A549 treated with Hydrocortisone at 1 μM for 4 hours (cell line): Measurements from ENCODE around the gene IRF4. TPM values are rescaled to one million over a fixed set of nuclear protein-coding genes. Genes with fewer than 3 reads are reported as not detected.

Source experiments
- total RNA-seq: library from RNA; stranded (reverse); fragments of 200-300 nt; extraction: Qiagen RNA extraction; gene quantifications from 5 replicates; pipeline ENCODE4 v1.2.3, GENCODE V29; 2022

Gene IRF4
- total RNA-seq = 0.25 to 0.51 TPM (median 0.25 TPM) in 5 replicates

DNA sequence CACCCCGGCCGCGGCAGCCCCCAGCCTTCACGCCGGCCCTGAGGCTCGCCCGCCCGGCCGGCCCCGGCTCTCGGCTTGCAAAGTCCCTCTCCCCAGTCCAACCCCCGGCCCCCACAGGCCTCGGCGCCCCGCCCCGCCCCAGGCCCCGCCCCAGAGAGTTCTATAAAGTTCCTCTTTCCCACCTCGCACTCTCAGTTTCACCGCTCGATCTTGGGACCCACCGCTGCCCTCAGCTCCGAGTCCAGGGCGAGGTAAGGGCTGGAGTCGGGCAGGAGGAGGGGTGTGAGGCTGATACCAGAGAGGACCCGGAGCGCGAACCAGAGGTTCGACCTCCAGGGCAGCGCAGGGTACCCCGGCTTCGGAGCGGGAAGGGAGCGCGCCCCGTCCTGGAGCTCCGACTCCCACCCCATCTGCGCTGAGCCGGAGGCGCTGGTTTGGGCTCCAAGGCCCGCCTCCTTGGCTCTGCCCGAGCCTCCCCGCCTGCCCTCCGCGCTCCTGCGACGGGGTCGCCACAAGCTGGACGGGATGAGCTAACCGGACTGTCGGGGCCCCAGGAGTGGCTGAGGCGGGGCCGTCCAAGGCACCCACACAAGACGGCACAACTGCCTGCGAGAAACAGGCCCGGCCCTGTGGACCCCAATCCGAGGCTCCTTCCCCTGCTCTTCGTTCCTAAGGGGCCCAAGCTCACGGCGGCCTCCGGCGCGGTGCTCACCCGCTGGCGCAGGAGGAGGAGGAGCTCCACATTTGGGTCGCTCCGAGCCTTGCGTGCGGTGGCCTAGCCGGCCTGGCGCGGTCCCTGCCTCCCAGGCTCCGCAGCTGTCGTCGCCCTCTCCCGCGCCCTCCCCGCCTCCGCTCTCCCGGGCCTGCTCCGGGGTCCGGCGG is at the start of gene IRF4:
Gene IRF4 (plus strand): TSS at position 194 of the 882 bp plus-strand sequence. CDS start 1,401 bp downstream, outside the sequence.

Other genes starting within 250 kb of the IRF4 start
- gene DUSP22, start 99.3 kb upstream of the IRF4 start, total RNA-seq = 13.1 to 15.0 TPM (median 14.2 TPM) in 5 replicates